Cardiac fibroblast (primary cell): ENCODE data around the gene UGT1A9.
"Not testable (repeated sequence)": the region's sequence is repeated elsewhere in the genome, so short reads cannot be mapped to it uniquely, and the experiment has no call there.

Experiments used
- DNase-seq, 2 donors: peaks; one replicate each; pipeline versions ENCODE4 v3.0.0 to v3.0.0-alpha.2; 2010; ENCODE audit warnings: low read depth in 2 of 2
- H3K4me3 ChIP-seq, 2 donors: replicated peaks in 1 of 2; 1 replicate in 1 of 2; 2 replicates in 1 of 2; pipeline ENCODE4 v1.5.1; 2011; ENCODE audit warnings: low read depth in 2 of 2, low read length in 2 of 2, mild to moderate bottlenecking in 2 of 2, moderate library complexity in 1 of 2
- CTCF ChIP-seq: IDR thresholded peaks from one replicate; pipeline ENCODE4 v1.5.1; 2011; ENCODE audit warnings: low read depth, mild to moderate bottlenecking, low read length, inconsistent platforms

Gene UGT1A9

GRCh38 chr2:233650981-233651380 is 20.7 kb upstream of the UGT1A9 start:
- no peak for TF ChIP-seq CTCF
- no peak overlapping the region for H3K4me3 ChIP-seq
- no peak for DNase-seq

GRCh38 chr2:233651430-233651829 is 20.3 kb upstream of the UGT1A9 start:
- no peak overlapping the region for H3K4me3 ChIP-seq
- TF ChIP-seq CTCF: no peak
- no peak for DNase-seq

- H3K4me3 ChIP-seq: no peak overlapping the region
- TF ChIP-seq CTCF: no peak
- DNase-seq: no peak
These were observed 17.2 kb upstream of the UGT1A9 start for GRCh38 chr2:233654501-233654900.

GRCh38 chr2:233655043-233655442 is 16.7 kb upstream of the UGT1A9 start:
- DNase-seq: no peak
- H3K4me3 ChIP-seq: no peak overlapping the region
- no peak for TF ChIP-seq CTCF

- not testable (repeated sequence) for H3K4me3 ChIP-seq
These were observed 15.8 kb upstream of the UGT1A9 start for GRCh38 chr2:233655943-233656342.

GRCh38 chr2:233656443-233656842 is 15.3 kb upstream of the UGT1A9 start:
- no peak for DNase-seq
- no peak for TF ChIP-seq CTCF
- no peak overlapping the region for H3K4me3 ChIP-seq

More at GRCh38 chr2:233655943-233656342, 15.8 kb upstream of the UGT1A9 start:
- DNase-seq: not testable (repeated sequence)

GRCh38 chr2:233658610-233659009 is 13.1 kb upstream of the UGT1A9 start:
- H3K4me3 ChIP-seq: no peak overlapping the region
- no peak for TF ChIP-seq CTCF
- no peak for DNase-seq
